WERI-Rb-1 (cell line): ENCODE results near the gene RPL7A.
A peak's percentile ranks its signal among the peaks of the same experiment; 100 is the strongest.

Experiments
- DNase-seq: peaks from one replicate; pipeline ENCODE4 v3.0.0-alpha.2; 2020
- H3K27ac ChIP-seq: fragments of 250-450 bp; sonication (Bioruptor Pico); 2 replicates; pipeline ENCODE4 v1.5.1; 2020; ENCODE audit warnings: mild to moderate bottlenecking, moderate library complexity
- H3K27me3 ChIP-seq: fragments of 250-450 bp; sonication (Bioruptor Pico); 2 replicates; pipeline ENCODE4 v1.5.1; 2021; ENCODE audit warnings: mild to moderate bottlenecking, low read depth, moderate library complexity; ENCODE audit not compliant: insufficient read depth, severe bottlenecking
- H3K36me3 ChIP-seq: fragments of 250-450 bp; sonication (Bioruptor Pico); 2 replicates; pipeline ENCODE4 v1.5.1; 2020; ENCODE audit warnings: mild to moderate bottlenecking, moderate library complexity
- H3K4me3 ChIP-seq: 2 replicates; pipeline ENCODE4 v1.5.1; 2011; ENCODE audit warnings: low read depth, mild to moderate bottlenecking, control low read depth, low read length
- H3K9me3 ChIP-seq: fragments of 250-450 bp; sonication (Bioruptor Pico); 2 replicates; pipeline ENCODE4 v1.5.1; 2021; ENCODE audit warnings: mild to moderate bottlenecking, moderate library complexity; ENCODE audit not compliant: severe bottlenecking
- TF ChIP-seq, protein P1 (sequence below): IDR thresholded peaks from 2 replicates; pipeline ENCODE4 v1.5.1; 2011; ENCODE audit warnings: low read depth, mild to moderate bottlenecking, control low read depth, inconsistent platforms, low read length

The RPL7A gene

GRCh38 chr9:133394687-133395271 lies 46.8 kb downstream of the RPL7A start:
- Histone ChIP-seq H3K9me3 (no peaks in the 10 kb centered on the region), H3K4me3 (no peak overlapping the region), H3K27me3 (no peaks in the 10 kb centered on the region), H3K27ac (no peak overlapping the region), H3K36me3 (no peaks in the 10 kb centered on the region)
- TF ChIP-seq, protein P1, sequence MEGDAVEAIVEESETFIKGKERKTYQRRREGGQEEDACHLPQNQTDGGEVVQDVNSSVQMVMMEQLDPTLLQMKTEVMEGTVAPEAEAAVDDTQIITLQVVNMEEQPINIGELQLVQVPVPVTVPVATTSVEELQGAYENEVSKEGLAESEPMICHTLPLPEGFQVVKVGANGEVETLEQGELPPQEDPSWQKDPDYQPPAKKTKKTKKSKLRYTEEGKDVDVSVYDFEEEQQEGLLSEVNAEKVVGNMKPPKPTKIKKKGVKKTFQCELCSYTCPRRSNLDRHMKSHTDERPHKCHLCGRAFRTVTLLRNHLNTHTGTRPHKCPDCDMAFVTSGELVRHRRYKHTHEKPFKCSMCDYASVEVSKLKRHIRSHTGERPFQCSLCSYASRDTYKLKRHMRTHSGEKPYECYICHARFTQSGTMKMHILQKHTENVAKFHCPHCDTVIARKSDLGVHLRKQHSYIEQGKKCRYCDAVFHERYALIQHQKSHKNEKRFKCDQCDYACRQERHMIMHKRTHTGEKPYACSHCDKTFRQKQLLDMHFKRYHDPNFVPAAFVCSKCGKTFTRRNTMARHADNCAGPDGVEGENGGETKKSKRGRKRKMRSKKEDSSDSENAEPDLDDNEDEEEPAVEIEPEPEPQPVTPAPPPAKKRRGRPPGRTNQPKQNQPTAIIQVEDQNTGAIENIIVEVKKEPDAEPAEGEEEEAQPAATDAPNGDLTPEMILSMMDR: no peak
- DNase-seq: no peak

- Histone ChIP-seq H3K27me3 (no peaks in the 10 kb centered on the region), H3K36me3 (no peaks in the 10 kb centered on the region), H3K27ac (no peak overlapping the region), H3K4me3 (no peak overlapping the region), H3K9me3 (no peaks in the 10 kb centered on the region)
- TF ChIP-seq, protein P1: peak; percentile 89
- peak; percentile 78 for DNase-seq
Observed at GRCh38 chr9:133396952-133397351, 48.9 kb downstream of the RPL7A start.

DNA sequence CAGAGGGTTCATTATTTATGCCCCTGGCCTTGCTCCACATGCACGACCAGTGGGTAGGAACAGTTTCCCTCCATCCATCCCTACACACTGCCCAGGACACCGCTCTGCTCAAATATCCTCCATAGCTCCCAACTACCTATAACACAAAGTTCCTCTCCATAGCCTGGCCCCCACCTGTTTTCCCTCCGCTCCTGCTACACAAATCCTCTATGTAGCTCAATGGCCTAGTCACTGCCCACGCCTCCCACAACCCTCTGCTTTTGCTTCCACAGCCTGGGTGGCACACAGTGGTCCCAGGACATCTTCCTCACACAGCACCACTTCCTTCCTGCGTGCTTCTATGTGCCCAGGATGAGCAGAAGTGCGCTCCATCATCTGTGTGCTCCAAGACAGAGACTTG lies 49.4 kb downstream of the RPL7A start:
- TF ChIP-seq, protein P1: no peak
- Histone ChIP-seq H3K27me3 (no peaks in the 10 kb centered on the region), H3K4me3 (no peak overlapping the region), H3K9me3 (no peaks in the 10 kb centered on the region), H3K27ac (no peak overlapping the region), H3K36me3 (no peaks in the 10 kb centered on the region)
- no peak for DNase-seq

- DNase-seq: no peak
- Histone ChIP-seq H3K4me3 (no peak overlapping the region), H3K27ac (no peak overlapping the region), H3K27me3 (no peaks in the 10 kb centered on the region), H3K9me3 (no peaks in the 10 kb centered on the region), H3K36me3 (no peaks in the 10 kb centered on the region)
- TF ChIP-seq, protein P1: no peak
Observed at GRCh38 chr9:133397895-133398294, 49.9 kb downstream of the RPL7A start.

DNA sequence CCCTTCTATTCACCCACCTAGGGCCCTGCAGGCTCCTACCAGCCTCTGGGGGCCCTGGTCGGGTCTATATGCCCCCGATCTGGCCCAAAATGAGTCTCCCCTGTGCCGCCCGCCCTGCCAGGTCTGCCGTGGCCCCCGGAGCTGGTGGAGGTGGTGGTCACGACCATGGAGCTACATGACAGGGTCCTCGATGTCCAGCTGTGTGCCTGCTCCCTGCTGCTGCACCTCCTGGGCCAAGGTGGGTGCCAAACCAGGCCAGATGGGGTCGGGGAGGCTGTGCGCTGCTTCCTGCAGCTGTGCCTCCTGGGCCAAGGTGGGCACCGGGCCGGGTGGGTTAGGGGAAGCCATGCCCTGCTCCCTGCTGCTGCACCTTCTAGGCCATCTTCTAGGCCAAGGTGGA lies 52.3 kb downstream of the RPL7A start:
- peaks cover 11% of the 10 kb centered on the region for H3K36me3 ChIP-seq
- TF ChIP-seq, protein P1: no peak
- H3K4me3 ChIP-seq: no peak overlapping the region
- H3K9me3 ChIP-seq: no peaks in the 10 kb centered on the region
- H3K27me3 ChIP-seq: no peaks in the 10 kb centered on the region
- H3K27ac ChIP-seq: no peak overlapping the region
- no peak for DNase-seq
